GM18873 (cell line): ENCODE data around the gene HLA-DRB5.
A peak's percentile ranks its signal among the peaks of the same experiment; 100 is the strongest.
"Not testable (repeated sequence)": the region's sequence is repeated elsewhere in the genome, so short reads cannot be mapped to it uniquely, and the experiment has no call there.

Experiments used
- ATAC-seq: cut with Tn5 transposase; IDR thresholded peaks from one replicate; pipeline ENCODE4 v1.9.1; 2021; ENCODE audit warnings: mild to moderate bottlenecking, moderate library complexity, moderate number of reproducible peaks; ENCODE audit not compliant: unreplicated experiment, low FRiP score

Gene HLA-DRB5

DNA sequence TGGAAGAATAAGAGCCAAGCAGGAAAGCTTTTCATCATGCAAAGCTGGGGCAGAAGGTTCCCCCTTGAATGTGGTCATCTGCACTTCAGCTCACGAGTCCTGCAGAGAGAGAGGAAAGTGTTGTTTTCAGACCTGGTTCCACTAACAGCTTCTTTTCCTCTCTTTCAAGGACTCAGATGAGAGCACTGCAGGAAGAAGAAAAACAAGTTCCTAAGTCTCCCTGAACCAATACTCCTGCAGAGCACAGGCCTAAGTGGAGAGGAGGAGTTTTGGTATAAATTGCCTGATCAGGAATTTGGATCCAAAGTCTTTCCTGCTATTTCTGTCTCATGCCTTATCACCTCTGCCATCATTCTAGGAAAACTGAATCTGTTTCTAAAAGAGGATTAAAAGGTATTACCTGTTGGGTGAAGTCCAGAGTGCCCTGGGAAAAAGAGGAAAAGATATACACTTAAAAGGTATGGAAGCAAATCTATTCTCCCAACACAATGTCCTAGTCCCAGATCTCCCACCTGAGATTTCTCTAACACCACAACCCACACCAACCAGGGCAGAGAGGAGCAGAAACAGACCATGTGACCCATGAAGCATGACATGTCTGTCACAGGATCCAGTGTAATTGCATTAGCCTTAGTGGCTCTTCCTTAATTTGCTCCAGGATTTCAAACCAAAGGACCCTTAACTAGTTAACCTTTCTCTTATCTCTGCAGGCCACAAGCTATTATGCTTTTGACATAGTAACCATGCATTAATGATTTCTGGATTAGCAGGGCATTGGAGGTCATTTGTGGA, 12.2 kb downstream of the HLA-DRB5 start:
- ATAC-seq: no peak

DNA sequence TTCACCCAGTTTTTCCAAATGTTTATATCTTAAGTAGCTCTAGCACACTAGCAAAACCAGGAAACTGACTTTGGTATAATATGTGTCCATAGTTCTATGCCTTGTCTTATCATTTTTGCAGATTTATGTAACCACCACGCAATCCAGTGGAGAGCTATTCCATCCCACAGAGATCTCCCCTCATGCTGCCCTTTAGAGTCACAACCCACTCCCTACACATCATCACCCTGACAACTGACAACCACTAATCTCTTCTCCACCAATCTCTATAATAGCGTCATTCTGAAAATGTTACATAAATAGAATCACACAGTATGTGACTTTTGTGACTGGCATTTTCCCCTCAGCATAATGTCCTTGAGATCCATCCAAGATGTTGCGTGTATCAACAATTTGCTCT, 29.1 kb downstream of the HLA-DRB5 start:
- ATAC-seq: no peak

DNA sequence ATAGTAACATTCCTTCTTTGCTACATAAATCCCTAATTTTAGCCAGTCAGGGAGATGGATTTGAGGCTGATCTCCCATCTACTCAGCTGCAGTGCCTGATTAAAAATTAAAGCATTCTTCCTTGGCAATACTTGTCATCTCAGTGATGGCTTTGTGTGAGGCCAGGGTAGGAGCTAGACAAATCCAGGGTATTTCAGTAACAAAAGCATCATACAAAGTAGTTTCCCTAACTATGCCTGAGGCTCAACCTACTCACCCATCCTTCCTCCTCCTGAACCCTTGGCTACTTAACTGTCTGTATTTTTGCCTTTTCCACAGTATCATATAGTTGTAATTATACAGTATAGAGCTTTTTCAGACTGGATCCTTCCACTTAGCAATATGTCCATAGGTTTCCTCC, 37.7 kb downstream of the HLA-DRB5 start:
- no peak for ATAC-seq

DNA sequence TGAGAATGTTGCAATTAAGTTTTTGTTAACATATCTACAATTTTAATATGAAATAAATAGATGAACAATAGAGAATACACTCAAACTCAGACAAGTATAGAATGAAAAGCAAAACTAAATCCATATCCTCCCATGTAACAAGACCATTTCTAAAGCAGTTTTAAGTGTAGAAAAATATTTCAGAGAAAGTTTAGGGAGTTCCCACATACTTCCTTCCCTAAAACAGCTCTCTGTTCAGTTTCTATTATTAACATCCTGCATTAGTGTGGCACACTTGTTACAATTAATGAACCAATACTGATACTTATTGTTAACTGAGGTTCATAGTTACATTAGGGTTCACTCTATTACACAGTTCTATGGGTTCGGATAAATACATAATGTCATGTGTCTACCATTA, 38.4 kb downstream of the HLA-DRB5 start:
- no peak for ATAC-seq

DNA sequence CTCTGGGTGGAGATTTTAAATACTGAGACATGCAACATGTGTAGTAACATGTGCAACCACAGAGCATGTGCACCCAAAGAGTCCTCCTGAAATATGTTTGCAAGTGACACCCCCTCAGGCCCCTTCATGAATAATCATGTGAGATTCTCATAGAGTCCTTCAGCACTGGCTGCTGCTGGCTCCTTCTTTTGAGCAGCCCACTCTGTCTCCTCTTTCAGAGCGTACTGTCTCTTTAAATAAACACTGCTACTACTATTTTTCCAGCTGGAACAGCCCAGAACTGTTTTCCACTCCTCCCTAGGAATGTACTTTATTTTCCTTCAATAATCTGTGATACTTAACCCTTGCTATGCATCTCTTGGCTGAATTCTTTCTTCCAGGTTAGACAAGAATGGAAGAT, 42.0 kb downstream of the HLA-DRB5 start:
- no peak for ATAC-seq

DNA sequence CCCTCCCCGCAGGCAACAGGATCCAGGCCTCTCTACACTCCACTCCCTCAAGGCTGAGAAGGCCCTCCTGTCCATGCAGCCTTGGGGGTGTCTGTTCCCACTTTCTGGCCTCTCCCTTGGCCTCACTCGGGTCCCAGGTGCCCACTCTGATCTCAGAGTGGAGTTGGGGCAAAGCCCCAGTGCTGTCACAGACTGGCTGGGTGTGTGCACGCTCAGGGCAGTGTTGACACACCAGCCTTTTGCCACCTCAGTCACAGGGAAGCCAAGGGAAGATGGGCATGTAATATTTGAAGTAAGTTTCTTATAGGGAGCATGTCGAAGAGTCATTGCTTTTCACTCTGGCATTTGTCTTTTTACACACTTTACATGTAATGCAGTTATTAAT, 45.5 kb downstream of the HLA-DRB5 start:
- no peak for ATAC-seq

DNA sequence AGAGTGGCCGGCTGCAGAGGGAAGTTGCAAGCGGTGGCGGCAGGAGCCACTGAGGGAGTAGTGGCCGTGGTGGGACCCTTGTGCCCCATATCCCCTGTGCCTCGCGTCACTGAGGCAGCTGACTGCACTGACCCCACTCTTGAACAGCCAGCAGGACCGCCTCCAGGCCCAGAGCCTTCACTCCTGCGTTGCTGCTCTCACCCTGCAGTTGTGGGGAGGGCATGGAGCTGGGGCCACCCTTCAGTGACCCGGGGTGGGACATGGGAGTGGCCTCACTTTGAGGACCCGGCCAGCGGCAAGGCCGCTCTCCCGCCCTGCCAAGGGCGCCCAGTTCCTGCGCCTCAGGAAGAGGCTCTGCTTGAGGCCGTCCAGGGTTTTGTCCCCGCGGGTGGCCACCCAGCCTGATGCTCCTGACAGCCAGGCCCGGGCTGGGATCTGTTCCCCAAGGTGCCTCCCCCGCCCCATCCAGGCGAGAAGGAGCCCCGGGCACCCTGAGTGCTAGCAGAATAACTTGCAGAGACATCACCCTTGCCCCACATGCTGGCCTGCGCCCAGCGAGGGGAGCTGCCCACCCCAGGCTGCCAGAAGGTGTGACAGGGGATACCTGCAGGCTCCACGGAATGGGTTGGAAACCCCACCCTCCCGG, 46.0 kb downstream of the HLA-DRB5 start:
- ATAC-seq: no peak

DNA sequence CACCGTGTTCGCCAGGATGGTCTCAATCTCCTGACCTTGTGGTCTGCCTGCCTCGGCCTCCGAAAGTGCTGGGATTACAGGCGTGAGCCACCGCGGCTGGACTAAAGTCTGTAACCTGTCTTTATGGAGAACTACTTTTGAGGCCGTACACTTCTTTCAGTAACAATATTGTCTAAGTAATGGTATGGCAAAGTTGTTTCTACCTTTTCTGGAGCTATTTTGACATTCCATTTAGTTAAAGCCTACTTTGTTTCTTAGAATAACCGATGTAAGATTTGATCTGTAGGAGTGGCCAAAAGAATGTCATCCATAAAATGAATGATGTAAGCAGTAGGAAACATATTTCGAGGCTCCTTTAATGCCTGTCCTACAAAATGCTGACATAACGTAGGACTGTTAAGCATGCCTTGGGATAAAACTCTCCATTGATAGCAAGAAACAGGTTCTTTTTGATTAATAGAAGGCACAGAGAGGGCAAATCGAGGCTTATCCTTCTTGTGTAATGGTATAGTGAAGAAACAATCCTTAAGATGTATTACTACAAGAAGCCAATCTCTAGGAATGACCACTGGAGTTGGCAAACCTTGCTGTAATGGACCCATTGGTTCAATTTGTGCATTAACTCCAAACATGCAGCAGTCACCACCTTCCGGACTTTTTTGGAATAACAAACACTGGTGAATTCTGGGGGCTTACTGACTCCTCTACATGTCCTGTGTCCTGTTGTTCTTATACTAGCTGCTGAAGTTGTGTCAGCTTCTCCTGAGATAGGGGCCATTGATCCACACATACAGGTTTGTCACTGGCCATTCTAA, 54.5 kb downstream of the HLA-DRB5 start:
- ATAC-seq: no peak

DNA sequence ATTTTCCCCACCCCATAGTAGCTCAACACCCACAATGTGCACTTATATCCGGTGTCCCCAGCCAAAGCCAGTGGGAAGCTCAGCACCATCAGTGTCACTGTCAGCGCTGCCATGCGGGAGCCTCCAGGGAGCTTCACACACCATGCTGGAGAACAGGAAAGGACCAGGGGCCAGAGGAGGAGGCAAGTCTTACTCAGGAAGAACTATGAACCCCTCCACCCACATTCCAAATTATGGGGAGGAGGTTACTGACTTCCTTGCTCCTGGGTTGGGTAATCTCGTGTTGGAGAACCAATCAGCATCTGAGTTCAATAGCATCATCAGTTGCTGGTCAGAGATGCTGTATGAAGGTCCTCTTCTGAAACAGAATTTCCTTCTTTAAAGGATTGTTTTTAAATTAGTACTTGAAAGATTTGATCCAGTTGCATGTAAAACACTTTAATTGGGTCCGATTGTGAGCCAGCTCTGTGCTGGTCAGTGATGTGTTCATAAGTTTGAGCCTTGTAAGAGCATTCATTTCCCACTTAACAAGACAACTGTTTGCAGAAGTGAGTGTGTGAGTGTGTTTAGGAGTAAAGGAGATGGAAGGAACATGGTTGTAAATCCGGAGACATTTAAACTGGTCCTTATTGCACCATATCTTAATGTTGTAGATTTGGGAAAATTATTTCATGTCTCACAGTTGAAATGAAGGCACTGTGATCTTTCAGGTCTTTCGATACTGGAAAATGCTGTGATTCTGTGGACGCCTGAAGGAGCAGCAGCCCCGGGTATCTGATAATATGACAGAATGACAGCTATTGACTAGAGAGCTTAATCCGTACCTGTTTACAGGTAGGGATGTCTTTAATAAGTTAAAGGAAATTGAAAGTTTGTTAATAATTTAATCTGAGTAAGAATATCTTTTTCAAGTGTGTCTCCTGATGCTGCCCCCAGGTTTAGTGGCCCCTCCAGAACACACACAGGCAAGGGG, 56.4 kb downstream of the HLA-DRB5 start:
- ATAC-seq: peak; percentile 92

DNA sequence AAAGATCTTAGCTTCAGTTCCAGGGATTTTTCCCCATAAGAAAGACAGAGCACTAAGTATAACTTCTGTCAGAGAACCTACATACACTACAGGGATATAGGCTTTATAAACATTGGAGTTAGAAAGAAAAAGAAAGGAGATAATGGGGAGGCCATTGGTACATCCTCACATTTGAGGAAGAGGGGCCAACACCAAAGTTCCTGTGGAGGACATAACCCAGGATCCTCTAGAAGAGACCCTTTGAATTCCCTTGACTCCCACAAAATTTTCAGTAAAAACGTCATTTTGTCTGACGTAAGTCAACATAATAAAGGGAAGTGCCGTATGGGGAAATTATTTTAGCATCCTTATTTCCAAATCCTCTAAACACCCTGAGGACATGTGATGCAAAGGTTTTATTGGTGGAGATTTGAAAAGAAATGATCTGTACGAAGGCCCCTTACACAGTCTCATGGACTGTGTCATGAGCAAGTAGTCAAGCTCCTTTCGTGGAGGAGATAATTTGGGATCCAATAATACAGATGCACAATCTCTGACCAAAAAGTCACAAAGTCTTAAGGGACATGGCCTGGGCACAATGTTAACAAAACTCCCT, 57.2 kb downstream of the HLA-DRB5 start:
- no peak for ATAC-seq

DNA sequence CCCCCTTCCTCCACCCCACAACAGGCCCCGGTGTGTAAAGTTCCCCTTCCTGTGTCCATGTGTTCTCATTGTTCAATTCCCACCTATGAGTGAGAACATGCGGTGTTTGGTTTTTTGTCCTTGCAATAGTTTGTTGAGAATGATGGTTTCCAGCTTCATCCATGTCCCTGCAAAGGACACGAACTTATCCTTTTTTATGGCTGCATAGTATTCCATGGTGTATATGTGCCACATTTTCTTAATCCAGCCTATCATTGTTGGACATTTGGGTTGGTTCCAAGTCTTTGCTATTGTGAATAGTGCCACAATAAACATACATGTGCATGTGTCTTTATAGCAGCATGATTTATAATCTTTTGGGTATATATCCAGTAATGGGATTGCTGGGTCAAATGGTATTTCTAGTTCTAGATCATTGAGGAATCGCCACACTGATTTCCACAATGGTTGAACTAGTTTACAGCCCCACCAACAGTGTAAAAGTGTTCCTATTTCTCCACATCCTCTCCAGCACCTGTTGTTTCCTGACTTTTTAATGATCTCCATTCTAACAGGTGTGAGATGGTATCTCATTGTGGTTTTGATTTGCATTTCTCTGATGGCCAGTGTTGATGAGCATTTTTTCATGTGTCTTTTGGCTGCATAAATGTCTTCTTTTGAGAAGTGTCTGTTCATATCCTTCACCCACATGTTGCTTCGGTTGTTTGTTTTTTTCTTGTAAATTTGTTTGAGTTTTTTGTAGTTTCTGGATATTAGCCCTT, 62.2 kb downstream of the HLA-DRB5 start:
- ATAC-seq: not testable (repeated sequence)
